Gastroesophageal sphincter (tissue), 4 donors: ENCODE measurements around the gene PARD3B. TPM values are rescaled to one million over a fixed set of nuclear protein-coding genes. Genes with fewer than 3 reads are reported as not detected.

Experiments used
- ATAC-seq: fragments of 150-250 bp; one replicate; pipeline ENCODE4 v1.9.1; 2016; ENCODE audit warnings: mild to moderate bottlenecking, moderate library complexity
- H3K27ac ChIP-seq, 4 donors: fragments of 200-600 bp; sonication (generic) in 3 of 4; 1 replicate in 3 of 4; 2 replicates in 1 of 4; pipeline ENCODE4 v1.5.1; 2016 to 2019
- H3K27me3 ChIP-seq: fragments of 200-600 bp; sonication (generic); one replicate; pipeline ENCODE4 v1.5.1; 2019
- H3K36me3 ChIP-seq, 2 donors: fragments of 200-600 bp; sonication (generic); one replicate each; pipeline ENCODE4 v1.5.1; 2019; ENCODE audit warnings: control low read depth in 1 of 2
- H3K4me1 ChIP-seq, 3 donors: fragments of 200-600 bp; sonication (generic); 1 replicate in 2 of 3; 2 replicates in 1 of 3; pipeline ENCODE4 v1.5.1; 2016 to 2019; ENCODE audit warnings: control low read depth in 2 of 3
- H3K4me3 ChIP-seq, 2 donors: fragments of 200-600 bp; sonication (generic); one replicate each; pipeline ENCODE4 v1.5.1; 2019; ENCODE audit warnings: mild to moderate bottlenecking in 1 of 2, moderate library complexity in 1 of 2
- H3K9me3 ChIP-seq, 3 donors: fragments of 200-600 bp; sonication (generic); one replicate each; pipeline ENCODE4 v1.5.1; 2017 to 2019; ENCODE audit warnings: control low read depth in 2 of 3
- CTCF ChIP-seq, 4 experiments: fragments of 200-600 bp in 2 of 4; fragments of 450-650 bp in 2 of 4; sonication (generic) in 1 of 4; IDR thresholded peaks; one replicate each; pipeline ENCODE4 v1.5.1; 2017 to 2019; ENCODE audit warnings: antibody characterized with exemption in 4 of 4, mild to moderate bottlenecking in 2 of 4, moderate library complexity in 2 of 4
- EP300 ChIP-seq: sonication (generic); formaldehyde crosslinking; IDR thresholded peaks from one replicate; pipeline ENCODE4 v1.6.1; 2017; ENCODE audit warnings: antibody characterized with exemption, mild to moderate bottlenecking
- POLR2A ChIP-seq, 2 donors: fragments of 450-650 bp; IDR thresholded peaks; one replicate each; pipeline ENCODE4 v1.6.1; 2017; ENCODE audit warnings: antibody characterized with exemption in 2 of 2, mild to moderate bottlenecking in 2 of 2, moderate library complexity in 1 of 2
- POLR2AphosphoS5 ChIP-seq: sonication (generic); formaldehyde crosslinking; IDR thresholded peaks from one replicate; pipeline ENCODE4 v1.6.1; 2017; ENCODE audit warnings: antibody characterized with exemption
- WGBS, 2 donors: methylation state at CpG; one replicate each; pipeline ENCODE4 v1.1.5; 2018; ENCODE audit warnings: low coverage in 1 of 2; 5-methylcytosine and 5-hydroxymethylcytosine counted together
- small RNA-seq, 4 donors: library from RNA; depleted of rRNA; stranded (forward); fragments of <200 nt; gene quantifications; one replicate each; pipeline ENCODE3, GENCODE V24; 2016
- total RNA-seq, 4 donors: library from RNA; depleted of rRNA; stranded (reverse); fragments of >200 nt; gene quantifications; one replicate each; pipeline ENCODE4 v1.1.0, GENCODE V29; 2016

PARD3B gene
- total RNA-seq, 4 donors from 2014 or later, result 29.6 to 42.2 (median 41.0) TPM

- no peak for TF ChIP-seq POLR2A (IDR thresholded peaks at IDR 0.05)
- TF ChIP-seq EP300, result no peak
- TF ChIP-seq CTCF (IDR thresholded peaks at IDR 0.05), result no peak
- Histone ChIP-seq H3K36me3 (no peaks in the 10 kb centered on the region), H3K27ac (peak overlapping the region in 2 of 4 donors; percentile 9 to 51), H3K4me3 (no peak overlapping the region), H3K9me3 (no peaks in the 10 kb centered on the region), H3K4me1 (peaks cover 0 to 13% (median 5%) of the 10 kb centered on the region in 3 donors), H3K27me3 (no peaks in the 10 kb centered on the region)
- ATAC-seq, result peak; percentile 51
- 24 to 50% methylated on average over 5 to 8 of the region's 8 CpGs for WGBS, 2 donors
These were observed 1115.3 kb downstream of the PARD3B start for GRCh38 chr2:205660521-205661124.

DNA sequence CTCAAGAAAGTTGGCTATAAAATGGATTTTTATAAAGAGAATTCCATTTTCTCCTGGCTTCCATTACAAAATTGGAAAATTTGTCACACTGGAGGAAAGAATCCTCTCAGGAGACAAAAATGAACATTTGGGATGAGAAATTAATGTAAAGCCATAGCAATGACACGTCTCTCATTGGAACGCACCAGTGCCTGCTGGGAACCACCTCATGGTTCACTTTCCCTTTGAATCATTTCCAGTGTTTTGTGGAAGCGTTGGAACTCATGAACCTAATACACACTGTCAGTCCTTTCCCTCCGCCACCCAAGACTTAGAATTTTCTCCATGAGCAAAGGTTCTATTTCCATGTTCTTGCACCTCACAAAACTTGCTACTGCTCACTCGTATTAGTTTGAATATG, 1116.0 kb downstream of the PARD3B start:
- Histone ChIP-seq H3K4me3 (no peak overlapping the region), H3K27me3 (no peaks in the 10 kb centered on the region), H3K27ac (peak overlapping the region in 2 of 4 donors; percentile 9 to 51), H3K9me3 (no peaks in the 10 kb centered on the region), H3K36me3 (no peaks in the 10 kb centered on the region), H3K4me1 (peaks cover 0 to 12% (median 5%) of the 10 kb centered on the region in 3 donors)
- no peak for ATAC-seq
- no peak for TF ChIP-seq EP300
- no peak for TF ChIP-seq CTCF (IDR thresholded peaks at IDR 0.05)
- no peak for TF ChIP-seq POLR2AphosphoS5
- no peak for TF ChIP-seq POLR2A (IDR thresholded peaks at IDR 0.05)
- 95 to 98% methylated on average over 5 of the region's 5 CpGs for WGBS, 2 donors

GRCh38 chr2:205662206-205662965, 1117.1 kb downstream of the PARD3B start:
- H3K36me3 ChIP-seq, result no peaks in the 10 kb centered on the region
- H3K4me3 ChIP-seq, result no peak overlapping the region
- no peak overlapping the region for H3K27ac ChIP-seq
- ATAC-seq, result no peak
- TF ChIP-seq POLR2AphosphoS5 (no peak), POLR2A (IDR thresholded peaks at IDR 0.05) (no peak), CTCF (IDR thresholded peaks at IDR 0.05) (no peak)
- WGBS, 2 donors, result 100% methylated on average over 1 of the region's 3 CpGs; no CpG with 5 or more reads in 1 of the 2 donors
- H3K9me3 ChIP-seq, result no peaks in the 10 kb centered on the region
- no peaks in the 10 kb centered on the region for H3K27me3 ChIP-seq
- peaks cover 0 to 5% (median under 1%) of the 10 kb centered on the region in 3 donors for H3K4me1 ChIP-seq

DNA sequence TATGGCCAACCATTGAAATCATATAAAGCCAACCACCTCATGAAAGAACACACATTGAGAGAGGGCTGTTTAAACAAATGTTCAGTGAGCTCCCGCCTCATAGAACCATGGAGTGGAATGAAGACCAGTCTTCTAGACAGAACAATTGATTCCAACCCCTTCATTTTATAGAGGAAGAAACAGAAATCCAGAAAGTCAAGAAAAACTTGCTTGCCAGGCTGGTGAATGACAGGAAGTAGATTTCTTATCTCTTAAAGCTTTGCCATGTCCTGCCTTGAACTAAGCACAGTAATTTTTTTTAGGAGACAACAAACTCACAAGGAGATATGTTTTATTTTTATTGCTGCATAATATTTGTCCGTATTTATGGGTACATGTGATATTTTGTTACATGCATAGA, 1120.5 kb downstream of the PARD3B start:
- no peak for TF ChIP-seq CTCF (IDR thresholded peaks at IDR 0.05)
- no peak for TF ChIP-seq POLR2A (IDR thresholded peaks at IDR 0.05)
- no peak for TF ChIP-seq EP300
- no peak for TF ChIP-seq POLR2AphosphoS5
- Histone ChIP-seq H3K27me3 (no peaks in the 10 kb centered on the region), H3K9me3 (no peaks in the 10 kb centered on the region), H3K27ac (no peak overlapping the region), H3K4me3 (no peak overlapping the region), H3K36me3 (no peaks in the 10 kb centered on the region), H3K4me1 (peaks cover 0 to 1% (median 0%) of the 10 kb centered on the region in 3 donors)
- ATAC-seq, result no peak
- WGBS, 2 donors, result 97 to 100% methylated on average over 2 of the region's 2 CpGs

Small RNA genes within 50 kb of the gene (small RNA-seq; reads per million reads assigned to genes)
- gene AC008171.1, result 0 reads per million in 4 donors
